Stimulated activated effector memory CD8-positive, alpha-beta T cell treated with anti-CD3 and anti-CD28 coated beads, Interleukin-12 subunit alpha, Interleukin-12 subunit beta, amount 100 ng/mL, for 72 hours (primary cell): ENCODE results near the gene MOB3A.
"Not testable (repeated sequence)": the region's sequence is repeated elsewhere in the genome, so short reads cannot be mapped to it uniquely, and the experiment has no call there.

ENCODE experiments used
- ATAC-seq: fragments of 150-1000 bp; cut with Tn5 transposase; 2 replicates; pipeline ENCODE4 v1.10.0; 2021
- DNase-seq, 2 donors: peaks; one replicate each; pipeline ENCODE4 v3.0.0; 2021 to 2022; ENCODE audit warnings: low spot score in 2 of 2
- H3K27ac Mint-ChIP-seq: one replicate; pipeline ENCODE4 v1.8.0; 2022; ENCODE audit warnings: mild to moderate bottlenecking, mixed read lengths
- H3K36me3 Mint-ChIP-seq: one replicate; pipeline ENCODE4 v1.8.0; 2022; ENCODE audit warnings: mild to moderate bottlenecking, mixed read lengths
- H3K4me1 Mint-ChIP-seq: one replicate; pipeline ENCODE4 v1.8.0; 2022; ENCODE audit warnings: mixed read lengths
- H3K4me3 Mint-ChIP-seq: one replicate; pipeline ENCODE4 v1.8.0; 2022; ENCODE audit warnings: mild to moderate bottlenecking, mixed read lengths
- H3K9me3 Mint-ChIP-seq: one replicate; pipeline ENCODE4 v1.8.0; 2022; ENCODE audit warnings: mixed read lengths

MOB3A gene

GRCh38 chr19:2096034-2096479 is at the start of gene MOB3A:
Gene MOB3A, minus strand, starts transcription at chr19:2096326. Its CDS starts 17,766 bp downstream, at chr19:2078560.
- Mint-ChIP-seq H3K36me3 (peaks cover 57% of the 10 kb centered on the region), H3K27ac (peak within 1 kb of the TSS; percentile 98), H3K4me1 (peaks cover 37% of the 10 kb centered on the region), H3K4me3 (peak within 1 kb of the TSS; percentile 98), H3K9me3 (no peaks in the 10 kb centered on the region)
- ATAC-seq (peak; percentile 77), DNase-seq (no peak)

- no peaks in the 10 kb centered on the region for H3K9me3 Mint-ChIP-seq
- no peak for DNase-seq
- H3K4me3 Mint-ChIP-seq, result no peak overlapping the region
- ATAC-seq, result no peak
- H3K4me1 Mint-ChIP-seq, result peaks cover 54% of the 10 kb centered on the region
- peak overlapping the region; percentile 23 for H3K27ac Mint-ChIP-seq
- peaks cover 63% of the 10 kb centered on the region for H3K36me3 Mint-ChIP-seq
Measured at GRCh38 chr19:2145831-2146241, 49.7 kb upstream of the MOB3A start.

DNA sequence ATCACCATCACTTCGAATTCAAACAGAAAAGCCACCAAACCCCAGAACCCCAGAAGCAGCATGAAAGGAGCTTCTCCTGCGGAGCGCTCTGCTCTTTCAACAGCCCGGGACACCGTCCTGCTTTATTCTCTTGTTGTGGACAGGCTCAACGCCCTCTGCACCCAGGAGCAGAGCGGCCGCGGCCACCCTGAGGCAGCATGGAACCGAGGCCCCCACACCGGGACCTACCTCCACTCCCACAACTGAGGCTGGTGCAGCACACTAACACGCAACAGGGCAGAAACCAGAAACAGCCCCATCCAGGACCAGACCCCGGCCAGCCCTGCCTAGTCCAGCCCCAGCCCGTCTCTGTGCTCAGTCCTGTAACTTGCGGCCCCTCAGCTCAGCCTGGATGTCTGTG is 48.1 kb upstream of the MOB3A start:
- Mint-ChIP-seq H3K4me1 (peaks cover 41% of the 10 kb centered on the region), H3K36me3 (peaks cover 68% of the 10 kb centered on the region), H3K27ac (no peak overlapping the region)

DNA sequence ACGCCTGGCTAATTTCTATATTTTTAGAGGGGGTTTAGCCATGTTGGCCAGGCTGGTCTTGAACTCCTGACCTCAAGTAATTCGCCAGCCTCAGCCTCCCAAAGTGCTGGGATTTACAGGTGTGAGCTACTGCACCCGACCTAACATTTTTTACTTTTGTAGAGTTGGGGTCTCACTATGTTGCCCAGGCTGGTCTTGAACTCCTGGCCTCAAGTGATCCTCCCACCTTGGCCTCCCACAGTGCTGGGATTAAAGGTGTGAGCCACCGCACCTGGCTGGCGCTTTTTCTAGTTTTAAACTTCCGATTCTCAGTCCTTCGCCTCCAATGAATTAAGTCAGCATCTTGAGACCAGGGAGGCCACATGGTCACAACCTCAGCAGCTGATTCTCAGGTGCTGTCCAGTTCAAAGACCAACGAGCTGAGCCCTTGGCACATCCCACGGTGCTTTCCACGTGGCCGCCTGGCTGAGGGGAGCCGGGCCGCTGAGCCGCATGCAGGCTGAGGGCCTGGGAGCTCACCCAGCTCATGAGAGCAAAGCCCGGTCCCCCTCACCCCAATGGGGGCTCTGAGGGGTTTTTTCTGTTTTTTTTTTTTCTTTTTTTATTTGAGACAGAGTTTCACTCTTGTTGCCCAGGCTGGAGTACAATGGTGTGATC is 46.2 kb upstream of the MOB3A start:
- DNase-seq (no peak), ATAC-seq (no peak)
- Mint-ChIP-seq H3K4me1 (peaks cover 24% of the 10 kb centered on the region), H3K27ac (no peak overlapping the region), H3K9me3 (no peaks in the 10 kb centered on the region), H3K4me3 (no peak overlapping the region), H3K36me3 (peaks cover 70% of the 10 kb centered on the region)

More for the DNA sequence above, 48.1 kb upstream of the MOB3A start:
- ATAC-seq (no peak), DNase-seq (no peak)
- Mint-ChIP-seq H3K9me3 (no peaks in the 10 kb centered on the region), H3K4me3 (no peak overlapping the region)

GRCh38 chr19:2140138-2140569 is 44.0 kb upstream of the MOB3A start:
- peaks cover 5% of the 10 kb centered on the region for H3K4me1 Mint-ChIP-seq
- no peak for ATAC-seq
- DNase-seq, result no peak
- H3K9me3 Mint-ChIP-seq, result no peaks in the 10 kb centered on the region
- no peak overlapping the region for H3K27ac Mint-ChIP-seq
- peaks cover 74% of the 10 kb centered on the region for H3K36me3 Mint-ChIP-seq
- H3K4me3 Mint-ChIP-seq, result no peak overlapping the region

DNA sequence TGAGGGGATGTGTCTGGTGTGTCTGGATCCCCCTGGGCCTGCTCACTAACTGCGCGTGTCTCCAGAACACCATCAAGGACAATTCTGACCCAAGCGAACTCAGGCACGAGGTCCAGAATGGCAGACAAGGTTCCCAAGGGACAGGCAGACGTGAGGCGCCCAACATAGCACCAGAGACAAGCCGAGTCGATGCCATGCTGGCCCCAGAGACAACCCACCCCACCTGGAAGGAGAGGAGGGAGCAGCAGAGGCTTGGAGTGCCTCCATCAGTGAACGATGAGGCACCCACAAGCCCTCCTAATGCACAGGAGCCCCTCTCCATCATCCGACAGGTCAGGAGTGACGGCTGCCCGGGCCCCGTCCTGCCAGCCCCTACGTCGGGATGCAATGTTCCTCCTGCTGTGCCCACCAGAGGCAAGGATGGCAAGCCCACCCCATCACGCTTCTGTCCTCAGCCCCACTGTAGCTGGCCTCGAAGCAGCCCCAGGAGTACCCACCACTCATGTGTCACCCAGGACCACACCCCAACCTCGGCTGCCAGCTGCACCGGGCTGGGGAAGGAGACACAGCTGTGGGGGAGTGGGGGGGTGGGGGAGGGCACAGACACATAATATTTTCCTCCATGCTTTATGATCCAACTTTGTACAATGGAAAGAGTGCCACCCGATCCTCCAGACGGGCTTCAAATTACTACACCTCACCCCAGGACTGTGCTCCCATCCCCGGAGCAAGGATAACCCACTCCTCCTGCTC is 43.4 kb upstream of the MOB3A start:
- Mint-ChIP-seq H3K4me3 (no peak overlapping the region), H3K4me1 (no peaks in the 10 kb centered on the region), H3K36me3 (peaks cover 72% of the 10 kb centered on the region), H3K27ac (peak overlapping the region; percentile 73), H3K9me3 (no peaks in the 10 kb centered on the region)
- DNase-seq, result no peak
- ATAC-seq, result no peak

DNA sequence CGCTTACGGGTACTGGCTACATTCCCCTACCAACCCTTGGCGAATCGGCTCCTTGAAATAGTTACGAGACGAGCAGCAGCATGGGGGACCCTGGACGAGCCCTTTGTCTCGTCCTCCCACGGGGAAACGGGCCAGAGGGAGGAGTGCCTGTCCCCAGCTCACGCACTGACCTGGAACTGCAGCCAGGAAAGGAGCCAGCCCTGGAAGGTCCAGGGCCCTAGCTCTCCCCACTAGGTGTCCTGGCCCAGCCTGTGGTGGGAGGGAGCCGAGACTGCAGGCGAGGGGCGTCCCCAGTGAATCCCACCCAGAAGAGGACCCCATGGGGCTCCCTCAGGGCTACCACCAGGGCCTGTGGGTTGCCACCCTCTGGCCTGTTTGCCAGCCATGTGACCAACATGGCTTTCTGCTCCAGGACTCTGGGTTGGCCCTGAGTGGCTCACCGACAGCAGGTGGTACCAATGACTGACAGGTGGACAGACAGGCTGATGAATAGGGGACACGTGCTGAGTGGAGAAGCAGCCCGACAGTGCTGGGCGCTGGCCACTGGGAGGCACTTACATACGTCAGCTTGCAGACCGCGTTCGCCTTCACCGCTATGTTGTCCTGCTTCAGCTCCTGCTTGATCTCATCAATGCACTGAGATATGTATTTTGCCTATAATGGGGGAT is 42.1 kb upstream of the MOB3A start:
- Mint-ChIP-seq H3K27ac (peak overlapping the region; percentile 73), H3K4me3 (no peak overlapping the region), H3K4me1 (no peaks in the 10 kb centered on the region), H3K9me3 (no peaks in the 10 kb centered on the region), H3K36me3 (peaks cover 73% of the 10 kb centered on the region)
- no peak for ATAC-seq
- no peak for DNase-seq

DNA sequence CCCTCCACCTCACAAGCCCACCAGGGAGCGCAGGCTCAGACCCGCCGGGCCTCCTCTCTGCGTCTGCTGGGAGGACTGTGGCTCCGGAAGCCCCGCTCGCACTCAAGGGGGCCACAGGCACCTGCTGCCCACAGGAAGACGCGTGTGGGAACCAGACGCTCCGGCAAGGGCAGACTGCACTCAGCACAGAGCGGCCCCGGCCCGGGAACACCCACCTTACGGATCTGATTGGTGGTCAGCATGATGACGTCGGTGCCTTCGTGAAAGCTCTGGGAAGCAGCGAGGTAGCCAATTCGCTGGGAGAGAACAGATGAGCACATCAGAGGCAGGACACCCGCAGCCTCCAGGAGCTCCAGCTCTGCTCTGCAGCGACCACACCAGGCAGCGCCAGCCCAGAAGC is 40.7 kb upstream of the MOB3A start:
- ATAC-seq, result no peak
- DNase-seq, result no peak
- Mint-ChIP-seq H3K27ac (no peak overlapping the region), H3K4me1 (no peaks in the 10 kb centered on the region), H3K36me3 (peaks cover 85% of the 10 kb centered on the region), H3K4me3 (no peak overlapping the region), H3K9me3 (no peaks in the 10 kb centered on the region)

DNA sequence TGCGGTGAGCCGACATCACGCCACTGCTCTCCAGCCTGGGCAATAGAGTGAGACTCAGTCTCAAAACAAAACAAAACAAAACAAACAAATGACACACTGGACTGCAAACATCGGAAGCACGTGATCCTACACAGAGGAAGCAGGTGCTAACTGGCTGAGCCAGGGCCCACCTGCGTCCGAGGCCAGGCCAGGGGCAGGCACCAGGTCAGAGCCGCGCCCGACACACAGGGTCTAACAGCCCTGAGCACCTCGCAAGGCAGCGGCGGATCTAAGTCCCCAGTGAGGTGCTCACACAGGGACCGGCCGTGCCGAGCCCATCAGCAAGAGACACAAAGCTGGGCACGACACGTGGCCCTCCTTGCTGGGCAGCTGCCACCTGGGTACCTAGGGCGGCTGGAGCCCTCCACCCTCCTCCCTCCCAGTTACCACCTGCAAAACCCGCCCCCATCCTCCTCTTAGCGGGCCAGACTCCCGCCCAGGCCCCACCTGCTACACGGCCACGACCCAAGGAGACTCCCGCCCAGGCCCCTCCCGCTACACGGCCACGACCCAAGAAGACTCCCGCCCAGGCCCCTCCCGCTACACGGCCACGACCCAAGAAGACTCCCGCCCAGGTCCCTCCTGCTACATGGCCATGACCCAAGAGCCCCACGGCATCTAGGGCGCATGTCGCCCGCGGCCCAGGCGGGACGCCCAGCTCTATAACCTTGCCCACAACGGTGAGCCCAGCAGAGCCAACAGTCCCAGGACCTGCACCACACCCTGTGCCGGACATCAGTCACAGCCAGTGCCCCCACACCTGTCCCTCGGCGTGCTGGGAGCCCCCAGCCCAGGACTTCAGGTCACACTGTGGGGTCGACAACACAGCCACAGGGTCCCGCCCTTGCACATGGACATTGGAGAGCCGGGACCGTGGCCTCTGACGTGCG is 39.6 kb upstream of the MOB3A start:
- ATAC-seq (no peak), DNase-seq (no peak)
- Mint-ChIP-seq H3K36me3 (peaks cover 86% of the 10 kb centered on the region), H3K4me3 (no peak overlapping the region), H3K27ac (no peak overlapping the region), H3K9me3 (no peaks in the 10 kb centered on the region), H3K4me1 (no peaks in the 10 kb centered on the region)

GRCh38 chr19:2132731-2133490 is 36.8 kb upstream of the MOB3A start:
- H3K4me1 Mint-ChIP-seq, result no peaks in the 10 kb centered on the region

GRCh38 chr19:2132191-2132590 is 36.1 kb upstream of the MOB3A start:
- DNase-seq (no peak), ATAC-seq (no peak)
- H3K4me3 Mint-ChIP-seq, result no peak overlapping the region
- H3K4me1 Mint-ChIP-seq, result no peaks in the 10 kb centered on the region
- H3K27ac Mint-ChIP-seq, result peak overlapping the region; percentile 63
- no peaks in the 10 kb centered on the region for H3K9me3 Mint-ChIP-seq
- peaks cover 77% of the 10 kb centered on the region for H3K36me3 Mint-ChIP-seq

More at GRCh38 chr19:2132731-2133490, 36.8 kb upstream of the MOB3A start:
- no peaks in the 10 kb centered on the region for H3K9me3 Mint-ChIP-seq
- H3K4me3 Mint-ChIP-seq, result no peak overlapping the region
- DNase-seq (no peak), ATAC-seq (no peak)
- H3K36me3 Mint-ChIP-seq, result peaks cover 77% of the 10 kb centered on the region
- peak overlapping the region; percentile 63 for H3K27ac Mint-ChIP-seq

DNA sequence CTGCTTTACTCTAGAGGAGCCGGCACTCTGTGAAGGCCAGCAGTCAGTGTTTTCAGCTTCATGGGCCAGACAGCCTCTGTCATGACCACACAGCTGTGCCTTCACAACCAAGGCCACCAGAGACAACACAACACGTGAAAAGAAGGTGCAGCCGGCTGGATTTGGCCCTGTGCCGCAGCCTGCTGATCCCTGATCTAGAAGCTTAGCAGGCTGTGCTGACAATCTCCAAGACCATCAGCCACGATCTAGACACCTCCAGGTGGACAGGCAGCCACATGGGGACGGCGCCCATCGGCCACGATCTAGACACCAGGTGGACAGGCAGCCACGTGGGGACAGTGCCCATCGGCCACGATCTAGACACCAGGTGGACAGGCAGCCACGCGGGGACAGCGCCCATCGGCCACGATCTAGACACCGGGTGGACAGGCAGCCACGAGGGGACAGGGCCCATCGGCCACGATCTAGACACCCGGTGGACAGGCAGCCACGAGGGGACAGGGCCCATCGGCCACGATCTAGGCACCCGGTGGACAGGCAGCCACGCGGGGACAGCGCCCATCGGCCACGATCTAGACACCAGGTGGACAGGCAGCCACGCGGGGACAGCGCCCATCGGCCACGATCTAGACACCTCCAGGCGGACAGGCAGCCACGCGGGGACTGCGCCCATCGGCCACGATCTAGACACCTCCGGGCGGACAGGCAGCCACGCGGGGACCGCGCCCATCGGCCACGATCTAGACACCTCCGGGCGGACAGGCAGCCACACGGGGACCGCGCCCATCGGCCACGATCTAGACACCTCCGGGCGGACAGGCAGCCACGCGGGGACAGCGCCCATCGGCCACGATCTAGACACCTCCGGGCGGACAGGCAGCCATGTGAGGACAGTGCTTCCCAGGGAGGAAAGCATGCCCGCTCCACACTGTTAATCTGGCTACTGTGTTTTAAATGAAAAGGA is 35.2 kb upstream of the MOB3A start:
- H3K4me1 Mint-ChIP-seq, H3K27ac Mint-ChIP-seq, ATAC-seq, H3K4me3 Mint-ChIP-seq, DNase-seq, H3K9me3 Mint-ChIP-seq: not testable (repeated sequence)
- H3K36me3 Mint-ChIP-seq, result peaks cover 77% of the 10 kb centered on the region
